ENCODE data around the gene ETFA.

- no peak for TF ChIP-seq EZH2phosphoT487 (IDR thresholded peaks at IDR 0.05; ENCODE audit: borderline replicate concordance, low read depth, low read length)
- TF ChIP-seq, protein P1, sequence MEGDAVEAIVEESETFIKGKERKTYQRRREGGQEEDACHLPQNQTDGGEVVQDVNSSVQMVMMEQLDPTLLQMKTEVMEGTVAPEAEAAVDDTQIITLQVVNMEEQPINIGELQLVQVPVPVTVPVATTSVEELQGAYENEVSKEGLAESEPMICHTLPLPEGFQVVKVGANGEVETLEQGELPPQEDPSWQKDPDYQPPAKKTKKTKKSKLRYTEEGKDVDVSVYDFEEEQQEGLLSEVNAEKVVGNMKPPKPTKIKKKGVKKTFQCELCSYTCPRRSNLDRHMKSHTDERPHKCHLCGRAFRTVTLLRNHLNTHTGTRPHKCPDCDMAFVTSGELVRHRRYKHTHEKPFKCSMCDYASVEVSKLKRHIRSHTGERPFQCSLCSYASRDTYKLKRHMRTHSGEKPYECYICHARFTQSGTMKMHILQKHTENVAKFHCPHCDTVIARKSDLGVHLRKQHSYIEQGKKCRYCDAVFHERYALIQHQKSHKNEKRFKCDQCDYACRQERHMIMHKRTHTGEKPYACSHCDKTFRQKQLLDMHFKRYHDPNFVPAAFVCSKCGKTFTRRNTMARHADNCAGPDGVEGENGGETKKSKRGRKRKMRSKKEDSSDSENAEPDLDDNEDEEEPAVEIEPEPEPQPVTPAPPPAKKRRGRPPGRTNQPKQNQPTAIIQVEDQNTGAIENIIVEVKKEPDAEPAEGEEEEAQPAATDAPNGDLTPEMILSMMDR (conservative IDR thresholded peaks at IDR 0.05; ENCODE audit: low read length): no peak
Observed at GRCh38 chr15:76286271-76286879, 24.9 kb downstream of the ETFA start.

Data from OCI-LY7 (cell line).